HepG2 (cell line): ENCODE data around the gene TEAD3. TPM values are rescaled to one million over a fixed set of nuclear protein-coding genes. Genes with fewer than 3 reads are reported as not detected.

Experiments used
- ARID2 ChIP-seq: sonication (generic); formaldehyde crosslinking; IDR thresholded peaks from 2 replicates; pipeline ENCODE4 v1.8.1; 2022; ENCODE audit warnings: mild to moderate bottlenecking, missing genetic modification reagents, borderline replicate concordance
- DMTF1 ChIP-seq: sonication (generic); formaldehyde crosslinking; IDR thresholded peaks from 2 replicates; pipeline ENCODE4 v1.4.0; 2020; ENCODE audit warnings: mild to moderate bottlenecking, missing genetic modification reagents
- FOXP1 ChIP-seq, 2 experiments: fragments of 450-650 bp in 1 of 2; IDR thresholded peaks; 2 replicates each; pipeline ENCODE4 v1.6.1; 2017 to 2018; ENCODE audit warnings: antibody characterized with exemption in 1 of 2
- GTF2F1 ChIP-seq: fragments of 150-350 bp; IDR thresholded peaks from 2 replicates; pipeline ENCODE4 v1.6.1; 2014; ENCODE audit warnings: low read length
- HNF1A ChIP-seq, 2 experiments: sonication (generic) in 1 of 2; formaldehyde crosslinking in 1 of 2; IDR thresholded peaks; 2 replicates each; pipeline versions ENCODE4 v1.4.0 to v1.6.1; 2016 to 2020; ENCODE audit warnings: borderline replicate concordance in 1 of 2, low read depth in 1 of 2, mild to moderate bottlenecking in 1 of 2, missing genetic modification reagents in 1 of 2
- HNRNPH1 ChIP-seq: fragments of 200-400 bp; formaldehyde crosslinking; optimal IDR thresholded peaks from 2 replicates; pipeline ENCODE3; 2017; ENCODE audit warnings: mild to moderate bottlenecking, low read depth, low read length
- KLF16 ChIP-seq, 2 experiments: sonication (generic) in 1 of 2; formaldehyde crosslinking in 1 of 2; IDR thresholded peaks; 2 replicates each; pipeline versions ENCODE4 v1.6.1 to v1.8.0; 2016 to 2023; ENCODE audit warnings: missing genetic modification reagents in 2 of 2, missing compliant biosample characterization in 1 of 2
- MLLT10 ChIP-seq: sonication (generic); formaldehyde crosslinking; IDR thresholded peaks from 2 replicates; pipeline ENCODE4 v1.4.0; 2020; ENCODE audit warnings: missing genetic modification reagents
- NFIC ChIP-seq: IDR thresholded peaks from 2 replicates; pipeline ENCODE4 v1.6.1; 2012; ENCODE audit warnings: mild to moderate bottlenecking, low read length, inconsistent platforms
- PAX8 ChIP-seq: sonication (generic); formaldehyde crosslinking; IDR thresholded peaks from 2 replicates; pipeline ENCODE4 v1.8.0; 2022; ENCODE audit warnings: mild to moderate bottlenecking, missing genetic modification reagents, borderline replicate concordance
- ZHX2 ChIP-seq, 2 experiments: sonication (generic) in 1 of 2; formaldehyde crosslinking in 1 of 2; IDR thresholded peaks; 2 replicates each; pipeline versions ENCODE4 v1.6.1 to v1.9.0; 2014 to 2022; ENCODE audit warnings: antibody characterized with exemption in 1 of 2, borderline replicate concordance in 1 of 2, inconsistent platforms in 1 of 2, low read depth in 1 of 2, missing genetic modification reagents in 1 of 2
- ZNF124 ChIP-seq: sonication (generic); formaldehyde crosslinking; IDR thresholded peaks from 2 replicates; pipeline ENCODE4 v1.4.0; 2020; ENCODE audit warnings: missing genetic modification reagents
- ZNF274 ChIP-seq: sonication (generic); formaldehyde crosslinking; IDR thresholded peaks from 2 replicates; pipeline ENCODE4 v1.5.1; 2020; ENCODE audit warnings: mild to moderate bottlenecking, missing genetic modification reagents
- ZNF329 ChIP-seq: sonication (generic); formaldehyde crosslinking; IDR thresholded peaks from 2 replicates; pipeline ENCODE4 v1.9.0; 2021; ENCODE audit warnings: low read depth, mild to moderate bottlenecking, missing genetic modification reagents
- ZNF33A ChIP-seq: sonication (generic); formaldehyde crosslinking; IDR thresholded peaks from 2 replicates; pipeline ENCODE4 v1.5.1; 2020; ENCODE audit warnings: missing genetic modification reagents, mild to moderate bottlenecking, moderate library complexity, borderline replicate concordance
- ZNF629 ChIP-seq: sonication (generic); formaldehyde crosslinking; conservative IDR thresholded peaks from 2 replicates; pipeline ENCODE4 v1.5.0; 2020; ENCODE audit warnings: missing genetic modification reagents
- polyA plus RNA-seq, 8 experiments: library from polyadenylated mRNA; depleted of rRNA in 3 of 8; stranded (reverse) in 7 of 8; unstranded in 1 of 8; fragments of >200 nt; fragmentation: Illumina TruSeq in 4 of 8; extraction: Trizol in 4 of 8; gene quantifications; 2 replicates each; pipeline versions ENCODE4 v1.2.1 to v1.2.3, GENCODE V29; 2011 to 2016; ENCODE audit warnings: low read depth in 4 of 8, missing spikeins in 1 of 8, mixed read lengths in 1 of 8; ENCODE audit not compliant: insufficient read depth in 1 of 8
- total RNA-seq, 5 experiments: library from RNA; depleted of rRNA; stranded (reverse); fragments of >200 nt; fragmentation: Illumina TruSeq; extraction: Trizol; gene quantifications; 2 replicates each; pipeline ENCODE4 v1.2.3, GENCODE V29; 2016; ENCODE audit warnings: low read depth in 1 of 5

The TEAD3 gene
- total and polyA plus RNA-seq, 2 of the 13 experiments (the other 11 are each of a cell fraction or from before 2014, with no cell fraction given) = 15.1 to 16.5 TPM

- TF ChIP-seq ZHX2 (IDR thresholded peaks at IDR 0.05; ENCODE audit: low read depth) = no peak
- TF ChIP-seq ZHX2 (CRISPR knock-in tag; IDR thresholded peaks at IDR 0.05; ENCODE audit: borderline replicate concordance) = no peak
- no peak for TF ChIP-seq NFIC
- TF ChIP-seq KLF16 (CRISPR knock-in tag; IDR thresholded peaks at IDR 0.05) = no peak
- no peak for TF ChIP-seq HNF1A (IDR thresholded peaks at IDR 0.05; ENCODE audit: low read depth)
- no peak; the same call in 1 of the 2 replicates for TF ChIP-seq HNF1A (CRISPR knock-in tag; IDR thresholded peaks at IDR 0.05; ENCODE audit: borderline replicate concordance)
- TF ChIP-seq PAX8 (CRISPR knock-in tag) = no peak
- no peak for TF ChIP-seq FOXP1 (IDR thresholded peaks at IDR 0.05)
- no peak for TF ChIP-seq FOXP1 (CRISPR knock-in tag; IDR thresholded peaks at IDR 0.05)
- TF ChIP-seq ZNF33A (CRISPR knock-in tag) = no peak
- no peak for TF ChIP-seq ZNF274 (CRISPR knock-in tag)
- TF ChIP-seq ZNF124 (CRISPR knock-in tag) = no peak
- TF ChIP-seq DMTF1 (CRISPR knock-in tag) = no peak
- TF ChIP-seq ZNF629 (CRISPR knock-in tag) = no peak
- TF ChIP-seq GTF2F1 = no peak
- no peak for TF ChIP-seq HNRNPH1
- no peak for TF ChIP-seq ARID2 (CRISPR knock-in tag)
- no peak for TF ChIP-seq MLLT10
- no peak for TF ChIP-seq ZNF329 (CRISPR knock-in tag)
Observed at GRCh38 chr6:35451354-35452182, 45.3 kb downstream of the TEAD3 start (continued).
